Erythroblast (primary cell): ENCODE measurements around the gene GGACT.

Experiments used
- GATA1 ChIP-seq: IDR thresholded peaks from 2 replicates; pipeline ENCODE4 v1.6.1; 2011; ENCODE audit warnings: low read depth, mild to moderate bottlenecking, control low read depth, low read length, moderate library complexity
- POLR2A ChIP-seq: IDR thresholded peaks from 2 replicates; pipeline ENCODE4 v1.6.1; 2011; ENCODE audit warnings: mild to moderate bottlenecking, low read length

DNA sequence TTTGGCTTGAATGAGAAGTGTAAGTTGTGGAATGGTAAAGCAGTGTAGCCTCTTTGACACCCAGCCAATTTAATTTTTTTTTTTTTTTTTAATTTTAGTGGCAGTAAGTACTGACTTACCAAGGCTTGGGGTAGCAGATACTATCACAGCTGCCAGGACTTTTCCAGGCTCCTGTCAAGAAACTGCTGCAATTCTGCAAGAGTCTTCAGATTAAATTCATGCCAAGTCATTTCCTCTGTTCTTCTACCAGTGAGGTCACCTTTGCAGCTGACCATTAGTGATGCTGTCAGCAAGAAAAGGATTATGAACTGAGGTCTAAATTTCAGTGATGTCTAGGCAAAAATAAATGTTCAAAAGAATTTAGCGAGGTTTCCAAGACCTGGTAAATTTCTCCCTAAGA lies 91.2 kb downstream of the GGACT start:
- TF ChIP-seq POLR2A: no peak
- no peak for TF ChIP-seq GATA1
